ENCODE measurements around the gene DPP3. TPM values are rescaled to one million over a fixed set of nuclear protein-coding genes. Genes with fewer than 3 reads are reported as not detected.

DPP3 gene
- total and polyA plus RNA-seq, 2 donors (not counting 1 experiment from before 2014, with no cell fraction given), result 21.5 to 40.6 TPM

DNA sequence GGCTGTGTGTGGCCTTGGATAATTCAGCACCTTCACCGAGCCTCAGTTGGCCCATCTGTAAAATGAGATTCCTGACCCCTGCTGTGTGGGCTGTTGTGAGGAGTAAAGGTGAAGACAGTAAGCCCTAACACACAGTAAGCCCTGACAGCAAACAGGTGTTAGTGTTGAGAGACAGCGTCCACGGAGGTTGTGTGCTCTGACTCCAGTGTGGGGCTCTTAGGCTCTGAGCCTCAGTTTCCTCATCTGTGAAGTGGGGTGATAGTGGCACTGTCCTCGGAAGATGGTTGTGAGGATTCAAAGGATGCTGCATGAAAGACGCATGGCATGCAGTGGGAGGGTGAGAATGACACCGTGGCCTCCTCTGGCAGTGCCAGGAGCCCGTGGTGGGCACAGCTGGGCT lies 14.2 kb downstream of the DPP3 start:
- Histone ChIP-seq H3K36me3 (replicated peaks in 1 of 2; ENCODE audit: control extremely low read depth in 1 of 2, control insufficient read depth in 1 of 2, extremely low read depth in 1 of 2, insufficient read depth in 2 of 2, low read length in 1 of 2) (peaks cover 1 to 45% of the 10 kb centered on the region in 2 experiments), H3K4me1 (ENCODE audit: control insufficient read depth in 2 of 2, insufficient read depth in 2 of 2, low read length in 2 of 2) (no peaks in the 10 kb centered on the region), H3K4me2 (replicated peaks; ENCODE audit: low read depth, low read length, poor library complexity, severe bottlenecking) (no peak overlapping the region), H3K27ac (ENCODE audit: low read length in 2 of 2) (no peak overlapping the region), H2AFZ (ENCODE audit: insufficient read depth, low read depth, low read length, poor library complexity, severe bottlenecking) (no peak overlapping the region), H3K9ac (ENCODE audit: low read length) (no peak overlapping the region), H3K27me3 (replicated peaks in 1 of 4; ENCODE audit: control extremely low read depth in 1 of 4, control insufficient read depth in 3 of 4, insufficient read depth in 4 of 4, low read length in 3 of 4) (no peaks in the 10 kb centered on the region), H3K79me2 (ENCODE audit: control insufficient read depth, insufficient read depth, low read length) (no peaks in the 10 kb centered on the region), H3K9me3 (ENCODE audit: control extremely low read depth in 1 of 3, control insufficient read depth in 2 of 3, insufficient read depth in 1 of 3, low read length in 2 of 3) (no peaks in the 10 kb centered on the region), H3K4me3 (ENCODE audit: control extremely low read depth in 1 of 5, extremely low read depth in 1 of 5, insufficient read depth in 1 of 5, low read depth in 2 of 5, low read length in 4 of 5) (no peak overlapping the region), H4K20me1 (ENCODE audit: control insufficient read depth, insufficient read depth, low read length, poor library complexity, severe bottlenecking) (no peaks in the 10 kb centered on the region)
- 96% methylated on average over 7 of the region's 7 CpGs for WGBS (ENCODE audit: insufficient coverage)
- TF ChIP-seq EZH2 (IDR thresholded peaks at IDR 0.05; ENCODE audit: borderline replicate concordance, insufficient read depth, low read depth, low read length, poor library complexity, severe bottlenecking) (no peak), CTCF (IDR thresholded peaks at IDR 0.05) (no peak)
- no peaks in the 10 kb centered on the region for H3K27me3 Mint-ChIP-seq
- no peak for DNase-seq
- ATAC-seq (ENCODE audit: low read depth), result no peak
- intact Hi-C loops (cut with micrococcal nuclease), result no loop called here
- CTCF ChIA-PET, result interaction anchor here (1.3 kb wide), 1 partner anchor 14 kb away, joined by 3 read pairs; the partner anchor contains the start of gene DPP3
- H3K4me1 Mint-ChIP-seq, result no peaks in the 10 kb centered on the region
- POLR2A ChIA-PET, result no interaction called here
- H3K4me3 Mint-ChIP-seq, result no peak overlapping the region
- no peak overlapping the region for H3K27ac Mint-ChIP-seq
- H3K9me3 Mint-ChIP-seq (ENCODE audit: insufficient read depth), result no peaks in the 10 kb centered on the region

GRCh38 chr11:66494935-66495334 lies 14.7 kb downstream of the DPP3 start:
- Histone ChIP-seq H3K4me1 (ENCODE audit: control insufficient read depth in 2 of 2, insufficient read depth in 2 of 2, low read length in 2 of 2) (no peaks in the 10 kb centered on the region), H3K36me3 (replicated peaks in 1 of 2; ENCODE audit: control extremely low read depth in 1 of 2, control insufficient read depth in 1 of 2, extremely low read depth in 1 of 2, insufficient read depth in 2 of 2, low read length in 1 of 2) (peaks cover 1 to 41% of the 10 kb centered on the region in 2 experiments), H3K4me2 (replicated peaks; ENCODE audit: low read depth, low read length, poor library complexity, severe bottlenecking) (no peak overlapping the region), H3K9me3 (ENCODE audit: control extremely low read depth in 1 of 3, control insufficient read depth in 2 of 3, insufficient read depth in 1 of 3, low read length in 2 of 3) (no peaks in the 10 kb centered on the region), H2AFZ (ENCODE audit: insufficient read depth, low read depth, low read length, poor library complexity, severe bottlenecking) (no peak overlapping the region), H3K4me3 (ENCODE audit: control extremely low read depth in 1 of 5, extremely low read depth in 1 of 5, insufficient read depth in 1 of 5, low read depth in 2 of 5, low read length in 4 of 5) (no peak overlapping the region), H3K27ac (ENCODE audit: low read length in 2 of 2) (no peak overlapping the region), H3K27me3 (replicated peaks in 1 of 4; ENCODE audit: control extremely low read depth in 1 of 4, control insufficient read depth in 3 of 4, insufficient read depth in 4 of 4, low read length in 3 of 4) (no peaks in the 10 kb centered on the region), H3K79me2 (ENCODE audit: control insufficient read depth, insufficient read depth, low read length) (no peaks in the 10 kb centered on the region), H4K20me1 (ENCODE audit: control insufficient read depth, insufficient read depth, low read length, poor library complexity, severe bottlenecking) (no peaks in the 10 kb centered on the region), H3K9ac (ENCODE audit: low read length) (no peak overlapping the region)
- Mint-ChIP-seq H3K4me3 (no peak overlapping the region), H3K4me1 (no peaks in the 10 kb centered on the region), H3K27ac (no peak overlapping the region), H3K9me3 (ENCODE audit: insufficient read depth) (no peaks in the 10 kb centered on the region), H3K27me3 (no peaks in the 10 kb centered on the region)
- ATAC-seq (ENCODE audit: low read depth) (no peak), DNase-seq (no peak)
- CTCF ChIA-PET, result no interaction called here
- TF ChIP-seq EZH2 (IDR thresholded peaks at IDR 0.05; ENCODE audit: borderline replicate concordance, insufficient read depth, low read depth, low read length, poor library complexity, severe bottlenecking), result no peak
- TF ChIP-seq CTCF (IDR thresholded peaks at IDR 0.05), result no peak
- WGBS (ENCODE audit: insufficient coverage), result 100% methylated on average over 11 of the region's 14 CpGs
- intact Hi-C loops (cut with micrococcal nuclease), result no loop called here
- POLR2A ChIA-PET, result no interaction called here

Data from B cell (primary cell).